Spinal cord (tissue), 10 donors: Measurements from ENCODE around the gene EBP. TPM values are rescaled to one million over a fixed set of nuclear protein-coding genes. Genes with fewer than 3 reads are reported as not detected.

Experiments used
- DNase-seq, 6 donors: peaks; one replicate each; pipeline versions ENCODE4 v3.0.0 to v3.0.0-alpha.2; 2013 to 2015; ENCODE audit warnings: low spot score in 6 of 6, low read depth in 4 of 6
- H3K27ac ChIP-seq: one replicate; pipeline ENCODE4 v1.5.1; 2013; ENCODE audit warnings: low read depth, low read length, control low read depth
- H3K27me3 ChIP-seq: one replicate; pipeline ENCODE4 v1.6.1; 2013; ENCODE audit warnings: low read length; ENCODE audit not compliant: control insufficient read depth, insufficient read depth
- H3K36me3 ChIP-seq: one replicate; pipeline ENCODE4 v1.6.1; 2013; ENCODE audit warnings: low read length; ENCODE audit not compliant: control insufficient read depth, insufficient read depth
- H3K4me1 ChIP-seq: one replicate; pipeline ENCODE4 v1.6.1; 2013; ENCODE audit warnings: low read length; ENCODE audit not compliant: control insufficient read depth, insufficient read depth
- H3K4me3 ChIP-seq: one replicate; pipeline ENCODE4 v1.5.1; 2013; ENCODE audit warnings: low read depth, low read length, control low read depth
- H3K9me3 ChIP-seq: one replicate; pipeline ENCODE4 v1.6.1; 2013; ENCODE audit warnings: low read length; ENCODE audit not compliant: control insufficient read depth, insufficient read depth
- WGBS: methylation state at CpG from one replicate; pipeline ENCODE4 v1.1.5; 2013; ENCODE audit warnings: missing lambda C conversion rate; ENCODE audit not compliant: insufficient coverage; 5-methylcytosine and 5-hydroxymethylcytosine counted together
- polyA plus RNA-seq, 2 donors: library from polyadenylated mRNA; unstranded; fragments of 120-200 nt; gene quantifications; one replicate each; pipeline ENCODE4 v1.2.1, GENCODE V29; 2013; ENCODE audit not compliant: insufficient read length in 2 of 2
- total RNA-seq, 2 donors: library from RNA; depleted of rRNA in 1 of 2; stranded (reverse); fragments of 120-200 nt in 1 of 2; fragments of >200 nt in 1 of 2; gene quantifications; one replicate each; pipeline versions ENCODE4 v1.2.3 to v1.2.4, GENCODE V29; 2013 to 2014
- donor health status: healthy.

The EBP gene
- total and polyA plus RNA-seq, 4 donors, result 32.5 to 62.9 (median 60.4) TPM

DNA sequence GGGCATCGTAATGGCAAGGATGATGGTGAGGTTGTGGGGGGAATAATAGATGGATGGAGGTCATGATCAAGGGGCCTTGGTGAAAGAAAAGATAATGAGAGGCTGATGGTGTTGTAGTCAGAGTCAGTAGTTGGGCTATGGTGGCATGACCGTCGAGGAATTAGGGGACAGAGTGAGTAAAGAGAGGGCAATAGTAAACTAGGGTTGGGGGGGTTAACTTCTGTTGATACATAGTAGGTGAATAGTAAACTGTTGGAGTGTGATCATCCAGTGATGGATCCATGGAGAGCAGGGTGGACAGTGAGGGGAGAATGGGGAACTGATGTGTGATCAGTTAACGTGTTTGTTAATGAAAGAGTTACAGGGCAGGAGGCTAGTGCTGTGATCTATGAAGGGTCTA lies 44.7 kb upstream of the EBP start:
- H3K4me1 ChIP-seq, result peaks cover 11% of the 10 kb centered on the region
- H3K27ac ChIP-seq, result no peak overlapping the region
- peaks cover 16% of the 10 kb centered on the region for H3K36me3 ChIP-seq
- no peaks in the 10 kb centered on the region for H3K27me3 ChIP-seq
- WGBS, result 66% methylated on average over 4 of the region's 4 CpGs
- H3K9me3 ChIP-seq, result no peaks in the 10 kb centered on the region
- no peak for DNase-seq
- H3K4me3 ChIP-seq, result peak overlapping the region; percentile 75

DNA sequence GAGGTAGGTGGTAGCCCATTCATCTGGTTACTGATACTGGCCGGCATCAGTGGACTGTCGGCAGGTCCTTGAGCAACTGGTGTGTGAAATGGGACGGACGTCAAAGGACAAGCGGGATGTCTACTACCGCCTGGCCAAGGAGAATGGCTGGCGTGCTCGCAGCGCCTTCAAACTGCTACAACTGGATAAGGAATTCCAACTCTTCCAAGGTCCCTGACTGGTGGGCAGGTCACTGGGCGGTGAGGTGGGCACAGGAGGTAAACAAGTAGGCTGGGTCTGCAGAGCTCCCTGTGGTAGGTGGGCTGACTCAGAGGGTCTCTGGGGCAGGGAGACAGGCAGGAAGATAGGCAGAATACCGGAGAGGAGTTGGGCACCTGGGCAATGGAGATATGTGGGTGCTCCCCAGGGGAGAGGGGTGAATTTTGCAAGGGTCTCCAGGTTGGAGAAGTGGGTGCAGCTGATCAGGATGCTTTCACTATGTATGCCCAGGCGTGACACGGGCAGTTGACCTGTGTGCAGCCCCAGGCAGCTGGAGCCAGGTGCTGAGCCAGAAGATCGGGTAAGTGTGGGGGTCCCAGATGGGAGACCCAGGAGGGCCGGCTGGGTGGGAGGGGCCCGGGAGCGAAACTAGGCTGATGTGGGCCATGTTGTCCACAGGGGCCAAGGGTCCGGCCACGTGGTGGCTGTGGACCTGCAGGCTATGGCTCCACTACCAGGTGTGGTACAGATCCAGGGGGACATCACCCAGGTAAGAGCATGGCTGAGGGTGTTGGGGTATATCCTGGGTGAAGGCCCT lies 43.5 kb upstream of the EBP start:
- DNase-seq, result no peak
- Histone ChIP-seq H3K36me3 (peaks cover 23% of the 10 kb centered on the region), H3K9me3 (no peaks in the 10 kb centered on the region), H3K27ac (no peak overlapping the region), H3K4me1 (peaks cover 6% of the 10 kb centered on the region), H3K4me3 (no peak overlapping the region), H3K27me3 (no peaks in the 10 kb centered on the region)
- 86% methylated on average over 18 of the region's 19 CpGs for WGBS

DNA sequence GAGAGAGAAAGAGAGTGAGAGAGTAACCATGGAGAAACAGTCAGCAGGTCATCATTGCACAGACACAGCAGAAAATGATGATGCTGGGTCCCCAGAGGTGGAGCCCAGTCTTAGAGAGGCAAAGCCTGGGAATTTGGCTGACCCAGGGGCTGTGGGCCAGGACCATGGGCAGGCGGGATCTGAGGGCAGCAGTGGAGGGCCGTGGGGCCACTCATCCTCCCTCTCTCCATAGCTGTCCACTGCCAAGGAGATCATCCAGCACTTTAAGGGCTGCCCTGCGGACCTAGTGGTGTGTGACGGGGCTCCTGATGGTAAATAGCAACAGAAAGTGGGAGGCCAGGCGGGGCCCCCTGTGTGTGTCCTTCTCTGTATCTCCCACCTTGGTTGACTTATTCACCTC lies 42.8 kb upstream of the EBP start:
- no peaks in the 10 kb centered on the region for H3K9me3 ChIP-seq
- H3K27ac ChIP-seq, result no peak overlapping the region
- H3K4me1 ChIP-seq, result peaks cover 1% of the 10 kb centered on the region
- no peak overlapping the region for H3K4me3 ChIP-seq
- WGBS, result 82% methylated on average over 5 of the region's 5 CpGs
- no peak for DNase-seq
- H3K36me3 ChIP-seq, result peaks cover 23% of the 10 kb centered on the region
- no peaks in the 10 kb centered on the region for H3K27me3 ChIP-seq

DNA sequence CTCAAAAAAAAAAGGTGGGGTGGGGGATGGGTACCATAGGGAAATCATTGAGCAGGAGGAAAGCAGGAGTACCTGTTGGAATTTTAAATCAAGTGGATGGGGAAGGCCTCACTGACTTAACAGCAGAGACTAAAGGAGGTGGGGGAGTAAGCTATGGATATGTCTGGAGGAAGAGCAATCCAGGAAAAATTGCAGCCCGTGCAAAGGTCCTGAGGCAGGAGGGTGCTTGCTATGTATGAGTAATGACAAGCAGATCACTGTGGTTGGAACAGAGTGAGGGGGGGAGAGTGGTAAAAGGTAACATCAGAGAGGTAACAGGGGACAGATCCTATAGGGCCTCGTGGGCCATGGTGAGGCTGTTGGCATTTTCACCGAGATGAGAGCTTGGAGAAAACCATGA lies 41.5 kb upstream of the EBP start:
- WGBS, result 76% methylated on average over 3 of the region's 3 CpGs
- Histone ChIP-seq H3K27me3 (no peaks in the 10 kb centered on the region), H3K9me3 (no peaks in the 10 kb centered on the region), H3K27ac (no peak overlapping the region), H3K4me3 (no peak overlapping the region), H3K4me1 (no peaks in the 10 kb centered on the region), H3K36me3 (peaks cover 23% of the 10 kb centered on the region)
- DNase-seq, result no peak

DNA sequence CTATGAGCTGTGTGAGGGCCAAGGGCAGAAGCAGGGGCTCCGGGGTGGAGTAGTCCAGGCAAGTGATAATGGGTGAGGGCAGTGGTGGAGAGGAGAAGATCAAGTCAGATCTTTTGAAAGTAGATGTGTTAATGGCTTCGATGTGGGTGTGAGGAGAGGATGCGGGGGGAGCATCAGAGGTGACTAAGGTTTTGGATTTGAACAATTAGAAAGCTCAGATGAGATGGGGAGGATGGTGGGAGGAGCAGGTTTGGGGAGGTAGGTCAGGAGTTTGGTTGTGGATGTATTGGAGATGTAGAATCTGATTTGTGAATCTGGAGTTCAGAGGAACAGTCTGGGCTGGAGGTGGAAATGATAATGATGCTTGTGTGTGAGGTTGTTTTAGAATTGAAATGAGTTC lies 41.0 kb upstream of the EBP start:
- H3K4me1 ChIP-seq, result no peaks in the 10 kb centered on the region
- no peak overlapping the region for H3K27ac ChIP-seq
- H3K36me3 ChIP-seq, result peaks cover 23% of the 10 kb centered on the region
- H3K9me3 ChIP-seq, result no peaks in the 10 kb centered on the region
- no peaks in the 10 kb centered on the region for H3K27me3 ChIP-seq
- H3K4me3 ChIP-seq, result no peak overlapping the region
- WGBS, result 82% methylated on average over 3 of the region's 3 CpGs
- no peak for DNase-seq

DNA sequence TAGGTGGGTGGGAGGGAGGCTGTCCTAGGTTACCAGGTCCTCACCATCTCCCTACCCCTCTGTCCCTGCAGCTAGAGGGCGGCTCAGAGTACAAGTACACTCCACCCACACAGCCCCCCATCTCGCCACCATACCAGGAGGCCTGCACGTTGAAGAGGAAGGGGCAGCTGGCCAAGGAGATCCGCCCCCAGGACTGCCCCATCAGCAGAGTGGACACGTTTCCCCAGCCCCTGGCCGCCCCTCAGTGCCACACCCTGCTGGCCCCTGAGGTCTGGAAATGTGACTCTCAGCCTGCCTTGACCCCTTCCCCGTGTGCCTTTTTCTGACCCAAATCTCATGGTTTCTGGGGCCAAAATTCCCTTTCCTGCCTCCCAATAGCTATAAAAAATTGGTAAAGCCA lies 39.1 kb upstream of the EBP start:
- no peaks in the 10 kb centered on the region for H3K4me1 ChIP-seq
- WGBS, result 61% methylated on average over 6 of the region's 7 CpGs

DNA sequence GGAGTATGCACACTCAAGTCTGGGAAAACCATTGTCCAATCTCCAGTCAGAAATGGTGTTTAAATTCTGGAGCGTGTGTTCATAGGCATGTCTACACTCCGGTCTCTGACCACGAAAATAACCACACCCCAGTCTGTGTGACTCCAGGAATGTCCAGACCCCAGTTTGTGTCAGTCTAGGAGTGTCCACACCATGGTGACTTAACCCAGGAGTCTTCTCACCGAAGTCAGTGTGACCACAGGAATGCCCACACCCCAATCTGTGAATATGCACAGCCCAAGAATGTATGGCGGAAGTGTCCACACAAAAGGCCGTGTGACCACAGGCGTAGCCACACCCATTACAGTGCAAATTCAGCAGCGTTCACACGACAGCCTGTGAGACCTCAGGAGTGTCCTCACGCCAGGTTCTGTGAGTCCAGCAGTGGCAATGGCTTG lies 34.2 kb upstream of the EBP start:
- 75% methylated on average over 8 of the region's 10 CpGs for WGBS
- Histone ChIP-seq H3K27me3 (no peaks in the 10 kb centered on the region), H3K4me1 (no peaks in the 10 kb centered on the region)

More for the DNA sequence above, 39.1 kb upstream of the EBP start:
- Histone ChIP-seq H3K9me3 (no peaks in the 10 kb centered on the region), H3K36me3 (peaks cover 23% of the 10 kb centered on the region), H3K4me3 (no peak overlapping the region), H3K27me3 (no peaks in the 10 kb centered on the region), H3K27ac (no peak overlapping the region)
- DNase-seq, result no peak

DNA sequence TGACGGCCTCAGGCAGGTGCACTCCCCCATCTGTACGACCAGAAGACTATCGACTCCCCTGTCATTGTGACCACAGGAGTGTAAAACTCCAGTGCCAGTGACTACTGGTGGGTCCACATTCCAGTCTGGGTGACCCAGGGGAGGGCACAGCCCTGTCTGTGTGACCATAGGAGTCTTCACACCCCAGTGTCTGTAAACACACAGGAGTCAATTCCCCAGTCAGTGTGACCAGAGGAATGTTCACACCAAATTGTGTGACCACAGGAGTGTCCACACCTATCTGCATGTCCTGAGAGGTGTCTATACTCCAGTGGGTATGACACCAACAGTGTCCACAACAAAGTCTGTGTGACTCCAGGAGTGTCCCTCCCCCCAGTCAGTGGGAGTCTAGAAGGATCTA lies 33.6 kb upstream of the EBP start:
- H3K27me3 ChIP-seq, result no peaks in the 10 kb centered on the region
- H3K27ac ChIP-seq, result no peak overlapping the region
- H3K4me1 ChIP-seq, result peaks cover under 1% of the 10 kb centered on the region
- no peaks in the 10 kb centered on the region for H3K36me3 ChIP-seq
- no peak for DNase-seq
- no peaks in the 10 kb centered on the region for H3K9me3 ChIP-seq
- H3K4me3 ChIP-seq, result no peak overlapping the region
- whole genome bisulfite sequencing, result 69% methylated on average over 3 of the region's 3 CpGs

More for the DNA sequence above, 34.2 kb upstream of the EBP start:
- DNase-seq, result no peak
- Histone ChIP-seq H3K27ac (no peak overlapping the region), H3K9me3 (no peaks in the 10 kb centered on the region), H3K36me3 (peaks cover 3% of the 10 kb centered on the region), H3K4me3 (no peak overlapping the region)

DNA sequence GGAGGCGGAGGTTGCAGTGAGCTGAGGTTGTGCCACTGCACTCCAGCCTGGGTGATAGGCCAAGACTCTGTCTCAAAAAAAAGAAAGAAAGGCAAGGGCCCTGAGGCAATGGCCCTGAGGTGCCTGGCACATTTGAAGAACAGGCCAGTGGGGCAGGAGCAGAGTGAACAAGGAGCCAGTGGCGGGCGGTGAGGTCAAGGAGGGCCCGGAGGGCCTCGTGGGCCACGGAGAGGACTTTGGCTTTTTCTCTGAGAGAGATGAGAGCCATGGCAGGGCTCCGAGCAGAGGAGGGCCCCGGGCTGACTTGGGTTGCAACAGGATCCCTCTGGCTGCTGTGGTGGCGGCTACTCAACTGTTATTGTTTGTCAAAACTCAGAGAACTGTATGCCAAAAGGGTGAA lies 32.3 kb upstream of the EBP start:
- Histone ChIP-seq H3K4me3 (no peak overlapping the region), H3K27ac (no peak overlapping the region), H3K36me3 (no peaks in the 10 kb centered on the region), H3K4me1 (peaks cover 11% of the 10 kb centered on the region), H3K27me3 (no peaks in the 10 kb centered on the region), H3K9me3 (no peaks in the 10 kb centered on the region)
- WGBS, result 82% methylated on average over 6 of the region's 9 CpGs
- no peak for DNase-seq

DNA sequence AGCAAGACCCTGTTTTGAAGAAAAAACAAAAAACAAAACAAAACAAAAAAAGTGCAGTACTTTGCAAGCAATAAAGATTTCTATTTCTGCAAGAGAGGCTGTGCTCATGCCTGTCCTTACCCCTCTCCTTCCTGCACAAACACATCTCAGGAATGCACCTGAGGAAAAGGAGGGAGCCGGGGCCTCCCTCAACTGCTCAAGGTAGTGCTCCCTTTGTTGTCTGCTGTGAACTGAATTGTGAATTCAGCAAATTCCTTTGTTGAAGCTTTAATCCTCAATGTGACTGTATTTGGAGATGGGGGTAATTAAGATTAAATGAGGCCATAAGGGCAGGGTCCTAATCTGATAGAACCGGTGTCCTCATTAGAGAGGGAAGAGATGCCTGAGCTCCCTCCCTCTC lies 31.7 kb upstream of the EBP start:
- no peak overlapping the region for H3K4me3 ChIP-seq
- no peak overlapping the region for H3K27ac ChIP-seq
- H3K36me3 ChIP-seq, result no peaks in the 10 kb centered on the region
- no peaks in the 10 kb centered on the region for H3K27me3 ChIP-seq
- H3K4me1 ChIP-seq, result peaks cover 11% of the 10 kb centered on the region
- WGBS, result no CpG with 5 or more reads among the region's 2 CpGs
- H3K9me3 ChIP-seq, result no peaks in the 10 kb centered on the region
- no peak for DNase-seq
